Endothelial cell of umbilical vein (primary cell): ENCODE measurements around the gene DCAF7. TPM values are rescaled to one million over a fixed set of nuclear protein-coding genes. Genes with fewer than 3 reads are reported as not detected.

Source experiments
- BruUV-seq: library from RNA; stranded (reverse); fragments of 400-500 nt; replicated peaks from 2 replicates; lab custom pipeline; 2021; lab: Mats Ljungman, UMichigan
- CTCF ChIA-PET: fragments of 300-600, 350-600 bp; sonication (Branson Sonifier 250); formaldehyde crosslinking; loops from one replicate; lab custom pipeline; 2021; ENCODE audit warnings: antibody characterized with exemption, inconsistent platforms; lab: Charles Lee
- POLR2A ChIA-PET: fragments of 300-600, 350-600 bp; sonication (Branson Sonifier 250); formaldehyde crosslinking; loops from one replicate; lab custom pipeline; 2021; ENCODE audit warnings: antibody characterized with exemption, inconsistent platforms; lab: Charles Lee
- DNase-seq: peaks from one replicate; pipeline ENCODE4 v3.0.0-alpha.2; 2011; ENCODE audit warnings: low read depth, low spot score
- FAIRE-seq: peaks from 2 replicates; lab custom pipeline; 2011; peaks lifted over from hg19 to GRCh38; lab: Jason Lieb, UNC
- H2AFZ ChIP-seq: 2 replicates; pipeline ENCODE4 v1.6.0; 2012; ENCODE audit warnings: low read depth, low read length, control low read depth, inconsistent platforms
- H3K27ac ChIP-seq: 2 replicates; pipeline ENCODE4 v1.5.1; 2011; ENCODE audit warnings: low read depth, mild to moderate bottlenecking, control low read depth, low read length, moderate library complexity; ENCODE audit not compliant: insufficient read depth
- H3K27me3 ChIP-seq, 2 experiments: 2 replicates each; pipeline versions ENCODE4 v1.6.0 to v1.6.1; 2011; ENCODE audit warnings: low read length in 2 of 2, mixed read lengths in 1 of 2; ENCODE audit not compliant: control insufficient read depth in 2 of 2, insufficient read depth in 2 of 2
- H3K36me3 ChIP-seq, 2 experiments: 2 replicates in 1 of 2; 3 replicates in 1 of 2; pipeline ENCODE4 v1.5.1; 2011; ENCODE audit warnings: low read length in 2 of 2, mild to moderate bottlenecking in 1 of 2, moderate library complexity in 1 of 2; ENCODE audit not compliant: control insufficient read depth in 2 of 2, insufficient read depth in 2 of 2; ENCODE audit errors: extremely low read depth in 1 of 2
- H3K4me1 ChIP-seq: 3 replicates; pipeline ENCODE4 v1.5.1; 2011; ENCODE audit warnings: mild to moderate bottlenecking, low read length; ENCODE audit not compliant: control insufficient read depth, insufficient read depth; ENCODE audit errors: extremely low read depth
- H3K4me2 ChIP-seq: 2 replicates; pipeline ENCODE4 v1.6.1; 2011; ENCODE audit warnings: low read length, control low read depth, mixed read lengths; ENCODE audit not compliant: insufficient read depth
- H3K4me3 ChIP-seq, 3 experiments: fragments of 200-600 bp in 1 of 3; sonication (generic), shearing (Covaris generic) in 1 of 3; replicated peaks in 1 of 3; 2 replicates each; pipeline ENCODE4 v1.5.1; 2011 to 2016; ENCODE audit warnings: control low read depth in 3 of 3, low read length in 3 of 3, mild to moderate bottlenecking in 2 of 3, inconsistent platforms in 1 of 3, low read depth in 1 of 3, moderate library complexity in 1 of 3; ENCODE audit not compliant: insufficient read depth in 1 of 3
- H3K79me2 ChIP-seq: 2 replicates; pipeline ENCODE4 v1.6.0; 2012; ENCODE audit warnings: low read length, inconsistent platforms; ENCODE audit not compliant: control insufficient read depth, insufficient read depth
- H3K9ac ChIP-seq: replicated peaks from 2 replicates; pipeline ENCODE3; 2011; ENCODE audit warnings: low read length, control low read depth; ENCODE audit not compliant: insufficient read depth; ENCODE audit errors: extremely low read depth
- H3K9me1 ChIP-seq: replicated peaks from 3 replicates; pipeline ENCODE4 v1.6.0; 2011; ENCODE audit warnings: mild to moderate bottlenecking, low read length; ENCODE audit not compliant: control insufficient read depth, insufficient read depth; ENCODE audit errors: extremely low read depth
- H3K9me3 ChIP-seq: replicated peaks from 2 replicates; pipeline ENCODE4 v1.5.1; 2012; ENCODE audit warnings: low read length, inconsistent platforms; ENCODE audit not compliant: control insufficient read depth, insufficient read depth
- H4K20me1 ChIP-seq: replicated peaks from 2 replicates; pipeline ENCODE3; 2011; ENCODE audit warnings: mild to moderate bottlenecking, low read length; ENCODE audit not compliant: control insufficient read depth, insufficient read depth; ENCODE audit errors: extremely low read depth
- EZH2 ChIP-seq: IDR thresholded peaks from 2 replicates; pipeline ENCODE4 v1.6.1; 2012; ENCODE audit warnings: borderline replicate concordance, low read depth, mild to moderate bottlenecking, moderate library complexity, low read length, inconsistent platforms; ENCODE audit not compliant: severe bottlenecking
- FOS ChIP-seq: IDR thresholded peaks from 2 replicates; pipeline ENCODE4 v1.6.1; 2011; ENCODE audit warnings: mild to moderate bottlenecking, low read length, moderate library complexity, borderline replicate concordance; ENCODE audit not compliant: insufficient read depth
- GATA2 ChIP-seq: IDR thresholded peaks from 2 replicates; pipeline ENCODE4 v1.7.0; 2011; ENCODE audit warnings: low read depth, mild to moderate bottlenecking, moderate library complexity, mixed read lengths, low read length; ENCODE audit not compliant: insufficient read length, insufficient read depth
- JUN ChIP-seq: IDR thresholded peaks from 2 replicates; pipeline ENCODE4 v1.6.1; 2011; ENCODE audit warnings: borderline replicate concordance, low read depth; ENCODE audit not compliant: insufficient read length, insufficient read depth
- MYC ChIP-seq: IDR thresholded peaks from one replicate; pipeline ENCODE4 v1.6.1; 2011; ENCODE audit warnings: mild to moderate bottlenecking, low read depth, low read length
- POLR2A ChIP-seq: IDR thresholded peaks from 2 replicates; pipeline ENCODE4 v1.6.1; 2012; ENCODE audit warnings: low read depth, mild to moderate bottlenecking, control low read depth, low read length
- POLR2AphosphoS5 ChIP-seq: IDR thresholded peaks from 2 replicates; pipeline ENCODE4 v1.6.1; 2012; ENCODE audit warnings: low read depth, mild to moderate bottlenecking, control low read depth, low read length, moderate library complexity; ENCODE audit not compliant: insufficient read depth
- dilution Hi-C: fragments of 300-500 bp; cut with MboI; formaldehyde crosslinking; loops from one replicate; pipeline ENCODE4 v1.15.0; 2019; ENCODE audit warnings: low sequenced_read_pairs; ENCODE audit not compliant: extremely low pct_ligation_motif_present
- intact Hi-C: fragments of 100-400 bp; cut with micrococcal nuclease; formaldehyde crosslinking; loops from one replicate; pipeline ENCODE4 v1.10.0; 2022
- polyA plus RNA-seq, 4 experiments: library from polyadenylated mRNA; depleted of rRNA in 3 of 4; stranded (reverse) in 3 of 4; unstranded in 1 of 4; fragments of >200 nt; gene quantifications; 2 replicates each; pipeline versions ENCODE4 v1.2.1 to v1.2.3, GENCODE V29; 2011 to 2012; ENCODE audit warnings: missing spikeins in 1 of 4
- total RNA-seq: library from RNA; stranded (reverse); gene quantifications from 2 replicates; pipeline ENCODE4 v1.2.3, GENCODE V29; 2021
- TF ChIP-seq, protein P1 (sequence below), 2 donors: IDR thresholded peaks; 1 replicate in 1 of 2; 2 replicates in 1 of 2; pipeline ENCODE4 v1.5.1; 2011; ENCODE audit warnings: low read length in 2 of 2, mild to moderate bottlenecking in 2 of 2, moderate library complexity in 2 of 2, control low read depth in 1 of 2, inconsistent platforms in 1 of 2, low read depth in 1 of 2; ENCODE audit not compliant: insufficient read depth in 1 of 2; ENCODE audit errors: extremely low read depth in 1 of 2
- TF ChIP-seq, protein P2 (sequence below): IDR thresholded peaks from 2 replicates; pipeline ENCODE4 v1.6.1; 2011; ENCODE audit not compliant: insufficient read depth, insufficient read length

Gene DCAF7
- total and polyA plus RNA-seq, 2 donors (not counting 3 experiments of a cell fraction or from before 2014, with no cell fraction given) = 82.8 to 100 TPM

DNA sequence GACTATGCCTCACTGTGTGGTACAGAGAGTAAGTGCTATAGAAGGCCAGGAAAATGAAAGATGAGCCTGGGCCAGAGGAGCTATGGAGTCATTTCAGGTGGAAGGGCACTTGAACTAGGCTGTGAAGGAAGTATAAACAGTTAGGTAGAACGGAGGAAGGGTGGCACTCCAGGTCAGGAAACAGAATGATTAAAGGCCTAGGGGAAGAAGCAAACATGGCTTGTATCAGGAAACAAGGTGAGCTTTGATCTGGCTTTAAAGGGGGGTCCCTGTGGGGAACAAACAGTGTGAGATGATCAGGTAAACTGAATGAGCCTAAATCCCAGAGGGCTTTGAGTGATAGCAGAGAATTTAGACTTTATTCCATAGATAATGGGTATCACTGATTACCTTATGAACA, 88.8 kb downstream of the DCAF7 start:
- no TSS peak for BruUV-seq
- DNase-seq (no peak), FAIRE-seq (no peak)
- H3K79me2 ChIP-seq = peaks cover 21% of the 10 kb centered on the region
- no peak overlapping the region for H3K4me2 ChIP-seq
- dilution Hi-C loops = no loop called here
- H3K9me3 ChIP-seq = no peaks in the 10 kb centered on the region
- CTCF ChIA-PET = interaction anchor here (1.0 to 2.2 kb wide), 8 partner anchors 10 to 214 kb away, joined by 3 to 7 read pairs (median 4); partner anchors contain the start of gene MAP3K3
- TF ChIP-seq POLR2A = no peak
- TF ChIP-seq JUN = no peak
- no peak for TF ChIP-seq MYC
- H4K20me1 ChIP-seq = no peaks in the 10 kb centered on the region
- POLR2A ChIA-PET = no interaction called here
- H3K36me3 ChIP-seq = peaks cover 11 to 19% of the 10 kb centered on the region in 2 experiments
- H3K4me1 ChIP-seq = peaks cover 8% of the 10 kb centered on the region
- no peaks in the 10 kb centered on the region for H3K9me1 ChIP-seq
- H3K9ac ChIP-seq = no peak overlapping the region
- no peaks in the 10 kb centered on the region for H3K27me3 ChIP-seq
- no peak overlapping the region for H2AFZ ChIP-seq
- intact Hi-C loops = no loop called here
- no peak overlapping the region for H3K27ac ChIP-seq
- H3K4me3 ChIP-seq = no peak overlapping the region

DNA sequence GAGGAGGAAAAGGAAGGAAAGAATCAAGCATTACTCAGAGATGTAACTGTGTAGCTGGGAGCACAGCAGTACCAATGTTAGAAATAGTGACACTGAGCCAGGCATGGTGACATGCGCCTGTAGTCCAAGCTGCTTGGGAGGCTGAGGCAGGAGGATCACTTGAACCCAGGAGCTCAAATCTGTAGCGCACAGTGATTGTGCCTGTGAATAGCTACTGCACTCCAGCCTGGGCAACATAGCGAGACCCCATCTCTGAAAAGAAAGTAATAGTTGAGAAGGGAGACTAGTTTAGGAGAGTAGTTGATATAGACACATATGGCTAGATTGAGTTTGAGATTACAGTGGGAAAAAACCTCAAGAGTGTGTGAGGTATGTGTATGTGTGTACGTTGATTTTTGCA, 89.8 kb downstream of the DCAF7 start:
- Histone ChIP-seq H3K27me3 (no peaks in the 10 kb centered on the region), H3K9ac (no peak overlapping the region), H3K9me1 (no peaks in the 10 kb centered on the region), H3K79me2 (peaks cover 14% of the 10 kb centered on the region), H3K36me3 (peaks cover 11 to 19% of the 10 kb centered on the region in 2 experiments), H3K4me2 (no peak overlapping the region), H3K4me3 (no peak overlapping the region), H3K4me1 (no peaks in the 10 kb centered on the region), H4K20me1 (no peaks in the 10 kb centered on the region), H3K27ac (no peak overlapping the region), H2AFZ (no peak overlapping the region), H3K9me3 (no peaks in the 10 kb centered on the region)
- intact Hi-C loops = no loop called here
- no TSS peak for BruUV-seq
- ChIA-PET CTCF (interaction anchor here (0.8 to 2.2 kb wide), 4 partner anchors 13 to 215 kb away, joined by 3 to 7 read pairs (median 4); no protein-coding TSS in a partner anchor), POLR2A (no interaction called here)
- DNase-seq (no peak), FAIRE-seq (no peak)
- dilution Hi-C loops = no loop called here
- TF ChIP-seq, protein P1, sequence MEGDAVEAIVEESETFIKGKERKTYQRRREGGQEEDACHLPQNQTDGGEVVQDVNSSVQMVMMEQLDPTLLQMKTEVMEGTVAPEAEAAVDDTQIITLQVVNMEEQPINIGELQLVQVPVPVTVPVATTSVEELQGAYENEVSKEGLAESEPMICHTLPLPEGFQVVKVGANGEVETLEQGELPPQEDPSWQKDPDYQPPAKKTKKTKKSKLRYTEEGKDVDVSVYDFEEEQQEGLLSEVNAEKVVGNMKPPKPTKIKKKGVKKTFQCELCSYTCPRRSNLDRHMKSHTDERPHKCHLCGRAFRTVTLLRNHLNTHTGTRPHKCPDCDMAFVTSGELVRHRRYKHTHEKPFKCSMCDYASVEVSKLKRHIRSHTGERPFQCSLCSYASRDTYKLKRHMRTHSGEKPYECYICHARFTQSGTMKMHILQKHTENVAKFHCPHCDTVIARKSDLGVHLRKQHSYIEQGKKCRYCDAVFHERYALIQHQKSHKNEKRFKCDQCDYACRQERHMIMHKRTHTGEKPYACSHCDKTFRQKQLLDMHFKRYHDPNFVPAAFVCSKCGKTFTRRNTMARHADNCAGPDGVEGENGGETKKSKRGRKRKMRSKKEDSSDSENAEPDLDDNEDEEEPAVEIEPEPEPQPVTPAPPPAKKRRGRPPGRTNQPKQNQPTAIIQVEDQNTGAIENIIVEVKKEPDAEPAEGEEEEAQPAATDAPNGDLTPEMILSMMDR (IDR thresholded peaks at IDR 0.05; ENCODE audit: extremely low read depth in 1 of 2, insufficient read depth in 1 of 2, low read depth in 1 of 2, low read length in 2 of 2) = no peak
- TF ChIP-seq POLR2AphosphoS5 = no peak
- no peak for TF ChIP-seq JUN
- no peak for TF ChIP-seq GATA2
- no peak for TF ChIP-seq MYC
- no peak for TF ChIP-seq FOS
- TF ChIP-seq EZH2 = no peak
- no peak for TF ChIP-seq POLR2A
- TF ChIP-seq, protein P2, sequence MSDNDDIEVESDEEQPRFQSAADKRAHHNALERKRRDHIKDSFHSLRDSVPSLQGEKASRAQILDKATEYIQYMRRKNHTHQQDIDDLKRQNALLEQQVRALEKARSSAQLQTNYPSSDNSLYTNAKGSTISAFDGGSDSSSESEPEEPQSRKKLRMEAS = no peak
